Naive thymus-derived CD4-positive, alpha-beta T cell (primary cell): ENCODE measurements around the gene TF. TPM values are rescaled to one million over a fixed set of nuclear protein-coding genes. Genes with fewer than 3 reads are reported as not detected.
"Not testable (repeated sequence)": the region's sequence is repeated elsewhere in the genome, so short reads cannot be mapped to it uniquely, and the experiment has no call there.

ENCODE experiments used
- ATAC-seq: fragments of 150-1000 bp; cut with Tn5 transposase; 2 replicates; pipeline ENCODE4 v1.10.0; 2021; ENCODE audit warnings: mild to moderate bottlenecking, moderate library complexity
- CTCF ChIA-PET: fragments of 350-600 bp; sonication (Branson Sonifier 250); formaldehyde crosslinking; loops from one replicate; lab custom pipeline; 2021; ENCODE audit warnings: antibody characterized with exemption; lab: Charles Lee
- POLR2A ChIA-PET: fragments of 350-600 bp; sonication (Branson Sonifier 250); formaldehyde crosslinking; loops from one replicate; lab custom pipeline; 2021; ENCODE audit warnings: antibody characterized with exemption, inconsistent platforms; lab: Charles Lee
- DNase-seq, 9 donors: peaks; one replicate each; pipeline versions ENCODE4 v3.0.0 to v3.0.0-alpha.2; 2020 to 2022; ENCODE audit warnings: mixed read lengths in 1 of 9
- H3K27ac ChIP-seq: one replicate; pipeline ENCODE4 v1.7.0; 2013; ENCODE audit warnings: mild to moderate bottlenecking, low read depth, low read length, moderate library complexity
- H3K27me3 ChIP-seq, 2 donors: one replicate each; pipeline ENCODE4 v1.7.0; 2013; ENCODE audit warnings: low read length in 2 of 2, mild to moderate bottlenecking in 2 of 2, moderate library complexity in 2 of 2; ENCODE audit not compliant: control insufficient read depth in 2 of 2, insufficient read depth in 2 of 2
- H3K36me3 ChIP-seq, 3 experiments: 1 replicate in 2 of 3; 2 replicates in 1 of 3; pipeline ENCODE4 v1.7.0; 2013; ENCODE audit warnings: low read length in 3 of 3, mild to moderate bottlenecking in 3 of 3, moderate library complexity in 1 of 3; ENCODE audit not compliant: insufficient read depth in 3 of 3, control insufficient read depth in 2 of 3
- H3K4me1 ChIP-seq, 2 donors: one replicate each; pipeline ENCODE4 v1.7.0; 2013; ENCODE audit warnings: low read length in 2 of 2, mild to moderate bottlenecking in 2 of 2, moderate library complexity in 1 of 2; ENCODE audit not compliant: control insufficient read depth in 2 of 2, insufficient read depth in 2 of 2
- H3K4me3 ChIP-seq: 2 replicates; pipeline ENCODE4 v1.7.0; 2013; ENCODE audit warnings: mild to moderate bottlenecking, low read length
- H3K9me3 ChIP-seq, 3 experiments: 1 replicate in 2 of 3; 2 replicates in 1 of 3; pipeline ENCODE4 v1.7.0; 2013; ENCODE audit warnings: low read length in 3 of 3; ENCODE audit not compliant: control insufficient read depth in 2 of 3
- H3K27ac Mint-ChIP-seq, 9 donors: one replicate each; pipeline ENCODE4 v1.8.0; 2020 to 2022; ENCODE audit warnings: mixed read lengths in 9 of 9, mild to moderate bottlenecking in 8 of 9, moderate library complexity in 5 of 9, inconsistent platforms in 2 of 9
- H3K27me3 Mint-ChIP-seq, 5 donors: one replicate each; pipeline ENCODE4 v1.8.0; 2021 to 2022; ENCODE audit warnings: mixed read lengths in 5 of 5, mild to moderate bottlenecking in 1 of 5
- H3K36me3 Mint-ChIP-seq, 5 donors: one replicate each; pipeline ENCODE4 v1.8.0; 2020 to 2022; ENCODE audit warnings: mixed read lengths in 5 of 5, mild to moderate bottlenecking in 3 of 5, inconsistent platforms in 1 of 5
- H3K4me1 Mint-ChIP-seq, 7 donors: one replicate each; pipeline ENCODE4 v1.8.0; 2020 to 2022; ENCODE audit warnings: mixed read lengths in 7 of 7, mild to moderate bottlenecking in 3 of 7, inconsistent platforms in 1 of 7
- H3K4me3 Mint-ChIP-seq, 10 donors: one replicate each; pipeline ENCODE4 v1.8.0; 2020 to 2022; ENCODE audit warnings: mild to moderate bottlenecking in 10 of 10, mixed read lengths in 10 of 10, moderate library complexity in 6 of 10, inconsistent platforms in 2 of 10
- H3K9me3 Mint-ChIP-seq, 11 donors: one replicate each; pipeline ENCODE4 v1.8.0; 2020 to 2022; ENCODE audit warnings: mixed read lengths in 11 of 11, mild to moderate bottlenecking in 4 of 11, inconsistent platforms in 1 of 11, moderate library complexity in 1 of 11
- intact Hi-C, 2 donors: fragments of 100-400 bp; cut with micrococcal nuclease; formaldehyde crosslinking; loops; one replicate each; pipeline ENCODE4 v1.15.1; 2023
- polyA plus RNA-seq, 2 donors: library from polyadenylated mRNA; unstranded; fragments of 300-500 nt; fragmentation: Illumina TruSeq; gene quantifications; one replicate each; pipeline ENCODE4 v1.2.3, GENCODE V29; 2021
- total RNA-seq, 6 experiments: library from RNA in 5 of 6; stranded (reverse) in 5 of 6; gene quantifications; 1 replicate in 5 of 6; 2 replicates in 1 of 6; pipeline ENCODE4 v1.2.3 and lab custom pipeline; 2021 to 2026

Gene TF
- total and polyA plus RNA-seq, 7 experiments from 2014 or later, result 0.11 to 0.54 (median 0.35) TPM; not detected in 2

- no peak overlapping the region for H3K27ac ChIP-seq
- ChIA-PET POLR2A (no interaction called here), CTCF (no interaction called here)
- intact Hi-C loops, result no loop called here
- H3K27me3 ChIP-seq, result no peaks in the 10 kb centered on the region
- DNase-seq (no peak), ATAC-seq (no peak)
- no peaks in the 10 kb centered on the region for H3K9me3 ChIP-seq
- Mint-ChIP-seq H3K36me3 (peaks cover 0 to 3% (median 0%) of the 10 kb centered on the region in 5 donors), H3K27me3 (peaks cover 11 to 35% (median 26%) of the 10 kb centered on the region in 5 donors), H3K9me3 (peaks cover 0 to 2% (median 0%) of the 10 kb centered on the region in 11 donors), H3K27ac (no peak overlapping the region), H3K4me1 (peaks cover 0 to 1% (median 0%) of the 10 kb centered on the region in 7 donors), H3K4me3 (no peak overlapping the region)
- H3K4me1 ChIP-seq, result no peaks in the 10 kb centered on the region
- H3K36me3 ChIP-seq, result no peaks in the 10 kb centered on the region
- H3K4me3 ChIP-seq, result no peak overlapping the region
These were observed 29.1 kb downstream of the TF start for GRCh38 chr3:133775309-133775708.

GRCh38 chr3:133775835-133776234, 29.6 kb downstream of the TF start:
- H3K27ac Mint-ChIP-seq, result no peak overlapping the region
- H3K4me3 Mint-ChIP-seq, result no peak overlapping the region
- CTCF ChIA-PET, result no interaction called here
- no peak for DNase-seq
- H3K27me3 ChIP-seq, result no peaks in the 10 kb centered on the region
- intact Hi-C loops, result no loop called here
- peaks cover 11 to 35% (median 26%) of the 10 kb centered on the region in 5 donors for H3K27me3 Mint-ChIP-seq
- H3K4me3 ChIP-seq, result no peak overlapping the region
- peaks cover 0 to 3% (median 0%) of the 10 kb centered on the region in 5 donors for H3K36me3 Mint-ChIP-seq
- H3K9me3 Mint-ChIP-seq, result peaks cover 0 to 2% (median 0%) of the 10 kb centered on the region in 11 donors
- POLR2A ChIA-PET, result no interaction called here
- H3K4me1 Mint-ChIP-seq, result no peaks in the 10 kb centered on the region
- no peak for ATAC-seq
- H3K4me1 ChIP-seq, result no peaks in the 10 kb centered on the region
- H3K27ac ChIP-seq, result no peak overlapping the region
- H3K36me3 ChIP-seq, result no peaks in the 10 kb centered on the region
- no peaks in the 10 kb centered on the region for H3K9me3 ChIP-seq

GRCh38 chr3:133776794-133777438, 30.7 kb downstream of the TF start:
- Mint-ChIP-seq H3K9me3 (peaks cover 0 to 2% (median 0%) of the 10 kb centered on the region in 11 donors), H3K27ac (no peak overlapping the region), H3K36me3 (peaks cover 0 to under 1% (median 0%) of the 10 kb centered on the region in 5 donors), H3K4me1 (no peaks in the 10 kb centered on the region), H3K27me3 (peaks cover 16 to 37% (median 32%) of the 10 kb centered on the region in 5 donors), H3K4me3 (no peak overlapping the region)
- no peaks in the 10 kb centered on the region for H3K4me1 ChIP-seq
- no peak for ATAC-seq
- H3K9me3 ChIP-seq, result no peaks in the 10 kb centered on the region
- ChIA-PET POLR2A (no interaction called here), CTCF (no interaction called here)
- no peak for DNase-seq
- no peaks in the 10 kb centered on the region for H3K27me3 ChIP-seq
- H3K4me3 ChIP-seq, result no peak overlapping the region
- intact Hi-C loops, result no loop called here
- no peak overlapping the region for H3K27ac ChIP-seq
- H3K36me3 ChIP-seq, result no peaks in the 10 kb centered on the region

GRCh38 chr3:133777807-133778568, 31.8 kb downstream of the TF start:
- Mint-ChIP-seq H3K36me3 (no peaks in the 10 kb centered on the region), H3K27me3 (peaks cover 27 to 43% (median 39%) of the 10 kb centered on the region in 5 donors), H3K9me3 (peaks cover 0 to 4% (median 0%) of the 10 kb centered on the region in 11 donors), H3K4me1 (no peaks in the 10 kb centered on the region), H3K27ac (no peak overlapping the region), H3K4me3 (no peak overlapping the region)
- DNase-seq (no peak), ATAC-seq (no peak)
- no peaks in the 10 kb centered on the region for H3K36me3 ChIP-seq
- intact Hi-C loops, result no loop called here
- ChIA-PET POLR2A (interaction anchor here (0.5 kb wide), 1 partner anchor 439 kb away, joined by 4 read pairs; no protein-coding TSS in a partner anchor), CTCF (no interaction called here)
- H3K4me3 ChIP-seq, result no peak overlapping the region
- H3K27me3 ChIP-seq, result no peaks in the 10 kb centered on the region
- no peaks in the 10 kb centered on the region for H3K9me3 ChIP-seq
- H3K4me1 ChIP-seq, result no peaks in the 10 kb centered on the region
- H3K27ac ChIP-seq, result no peak overlapping the region

GRCh38 chr3:133779626-133780203, 33.5 kb downstream of the TF start:
- Mint-ChIP-seq H3K4me1 (no peaks in the 10 kb centered on the region), H3K4me3 (no peak overlapping the region), H3K27ac (no peak overlapping the region), H3K9me3 (peaks cover 0 to 6% (median 0%) of the 10 kb centered on the region in 11 donors), H3K27me3 (peaks cover 26 to 40% (median 36%) of the 10 kb centered on the region in 5 donors), H3K36me3 (no peaks in the 10 kb centered on the region)
- Histone ChIP-seq H3K4me3 (no peak overlapping the region), H3K36me3 (no peaks in the 10 kb centered on the region), H3K9me3 (no peaks in the 10 kb centered on the region), H3K27ac (no peak overlapping the region), H3K4me1 (no peaks in the 10 kb centered on the region), H3K27me3 (no peaks in the 10 kb centered on the region)
- ChIA-PET POLR2A (no interaction called here), CTCF (no interaction called here)
- intact Hi-C loops, result no loop called here
- ATAC-seq, result no peak
- no peak for DNase-seq

GRCh38 chr3:133780756-133781155, 34.6 kb downstream of the TF start:
- H3K9me3 Mint-ChIP-seq, H3K9me3 ChIP-seq, H3K27me3 ChIP-seq, H3K4me1 ChIP-seq, H3K4me3 Mint-ChIP-seq, H3K4me1 Mint-ChIP-seq, CTCF ChIA-PET, H3K27ac ChIP-seq, intact Hi-C loops, H3K4me3 ChIP-seq, DNase-seq, H3K36me3 ChIP-seq, H3K36me3 Mint-ChIP-seq, ATAC-seq, POLR2A ChIA-PET, H3K27ac Mint-ChIP-seq: not testable (repeated sequence)
- peaks cover 26 to 35% (median 29%) of the 10 kb centered on the region in 5 donors for H3K27me3 Mint-ChIP-seq
